ENCODE results near the gene CABCOCO1.

- TF ChIP-seq CTCF (IDR thresholded peaks at IDR 0.05; ENCODE audit: low read depth, low read length) (peak; percentile 15; the same call in 1 of the 2 replicates), EZH2phosphoT487 (IDR thresholded peaks at IDR 0.05; ENCODE audit: low read depth) (no peak)
These were observed 132.8 kb downstream of the CABCOCO1 start for GRCh38 chr10:61795551-61795950.
